Measurements from ENCODE around the gene USP53. TPM values are rescaled to one million over a fixed set of nuclear protein-coding genes. Genes with fewer than 3 reads are reported as not detected.

Gene USP53
- total and polyA plus RNA-seq, 2 experiments from 2014 or later, result 28.4 to 39.9 TPM

Other genes with a start within 250 kb of the USP53 start
- gene MYOZ2, start 76.9 kb upstream of the USP53 start, total RNA-seq, result 0.10 and 0.16 TPM in 2 replicates
- gene MYOZ2, start 76.9 kb upstream of the USP53 start, polyA plus RNA-seq, result 0.13 TPM in 1 of 2 replicates, not detected in the other
- 6.3 and 10.7 TPM in 2 replicates for gene FABP2, start 109.4 kb downstream of the USP53 start, total RNA-seq
- 3.7 and 7.0 TPM in 2 replicates for gene FABP2, start 109.4 kb downstream of the USP53 start, polyA plus RNA-seq

Data from hepatocyte (in vitro differentiated cells).